Breast epithelium (tissue), 3 donors: Measurements from ENCODE around the gene FAH.

Experiments used
- CTCF ChIP-seq, 3 donors: fragments of 450-650 bp; IDR thresholded peaks; one replicate each; pipeline ENCODE4 v1.5.1; 2016 to 2017; ENCODE audit warnings: antibody characterized with exemption in 3 of 3, mild to moderate bottlenecking in 3 of 3, moderate library complexity in 3 of 3
- POLR2A ChIP-seq: fragments of 450-650 bp; IDR thresholded peaks from one replicate; pipeline ENCODE4 v1.6.1; 2016; ENCODE audit warnings: antibody characterized with exemption, mild to moderate bottlenecking, moderate library complexity
- POLR2AphosphoS5 ChIP-seq, 3 donors: sonication (generic); formaldehyde crosslinking; IDR thresholded peaks; one replicate each; pipeline ENCODE4 v1.6.1; 2017; ENCODE audit warnings: antibody characterized with exemption in 3 of 3

- no peak for TF ChIP-seq POLR2A
- no peak for TF ChIP-seq CTCF (IDR thresholded peaks at IDR 0.05)
- TF ChIP-seq POLR2AphosphoS5 (IDR thresholded peaks at IDR 0.05), result no peak
These were observed 51.4 kb downstream of the FAH start for GRCh38 chr15:80204231-80204630.
